Activated naive CD4-positive, alpha-beta T cell treated with anti-CD3 and anti-CD28 coated beads, Interleukin-2, amount 10 ng/mL, durations not matched to agents 7 days and 5 days (primary cell): Measurements from ENCODE around the gene DGKB.

ENCODE experiments used
- CTCF ChIA-PET: fragments of 350-600 bp; sonication (Branson Sonifier 250); formaldehyde crosslinking; loops from one replicate; lab custom pipeline; 2021; ENCODE audit warnings: antibody characterized with exemption; lab: Charles Lee
- DNase-seq: peaks from one replicate; pipeline ENCODE4 v3.0.0-alpha.2; 2020
- H3K27ac Mint-ChIP-seq: one replicate; pipeline ENCODE4 v1.8.0; 2021; ENCODE audit warnings: mild to moderate bottlenecking, moderate library complexity, mixed read lengths
- H3K27me3 Mint-ChIP-seq: one replicate; pipeline ENCODE4 v1.8.0; 2021; ENCODE audit warnings: mild to moderate bottlenecking, mixed read lengths
- H3K36me3 Mint-ChIP-seq: one replicate; pipeline ENCODE4 v1.8.0; 2021; ENCODE audit warnings: mixed read lengths
- H3K4me1 Mint-ChIP-seq: one replicate; pipeline ENCODE4 v1.8.0; 2021; ENCODE audit warnings: mixed read lengths
- H3K4me3 Mint-ChIP-seq: one replicate; pipeline ENCODE4 v1.8.0; 2021; ENCODE audit warnings: mild to moderate bottlenecking, moderate library complexity, mixed read lengths
- H3K9me3 Mint-ChIP-seq: one replicate; pipeline ENCODE4 v1.8.0; 2021; ENCODE audit warnings: mixed read lengths

DGKB gene

DNA sequence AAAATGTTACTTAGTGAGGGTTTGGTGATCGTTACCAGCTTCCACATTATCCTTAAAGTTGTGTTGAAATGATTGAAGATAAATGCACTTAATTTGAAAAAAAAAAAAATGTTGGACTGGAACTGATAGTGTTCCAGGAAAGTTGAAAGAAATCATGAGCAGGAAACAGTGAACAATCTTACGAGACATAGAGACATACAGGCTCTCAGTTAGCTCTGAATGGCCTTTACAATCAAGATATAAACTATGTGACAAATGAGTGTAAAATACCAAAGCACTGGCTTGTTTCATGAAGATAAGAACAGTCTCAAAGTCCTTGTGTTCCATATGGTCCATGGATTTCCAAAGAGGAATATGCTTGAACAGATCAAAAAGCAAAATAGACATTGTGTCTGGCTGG is 483.0 kb downstream of the DGKB start:
- no peaks in the 10 kb centered on the region for H3K36me3 Mint-ChIP-seq
- CTCF ChIA-PET: no interaction called here
- H3K27me3 Mint-ChIP-seq: no peaks in the 10 kb centered on the region
- H3K9me3 Mint-ChIP-seq: no peaks in the 10 kb centered on the region
- no peaks in the 10 kb centered on the region for H3K4me1 Mint-ChIP-seq
- no peak for DNase-seq
- H3K4me3 Mint-ChIP-seq: no peak overlapping the region
- H3K27ac Mint-ChIP-seq: no peak overlapping the region

DNA sequence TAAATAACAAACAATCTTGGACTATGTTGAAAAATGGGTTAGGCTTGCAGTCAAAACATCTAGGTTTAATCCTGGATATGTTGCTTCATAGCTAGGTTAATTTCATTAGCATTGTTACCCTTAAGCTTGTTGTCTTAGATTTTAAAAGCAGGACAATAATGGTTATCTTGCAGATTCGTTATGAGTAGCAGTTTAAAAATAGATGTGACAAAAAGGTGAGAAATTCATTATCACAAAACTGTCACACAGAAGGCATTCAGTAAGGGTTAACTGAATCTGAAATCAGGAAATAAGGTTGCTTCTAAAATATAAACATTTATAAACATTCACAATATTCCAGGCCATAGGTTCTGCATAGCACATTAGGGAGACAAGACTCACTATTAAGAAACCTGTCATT is 483.9 kb downstream of the DGKB start:
- Mint-ChIP-seq H3K4me1 (no peaks in the 10 kb centered on the region), H3K4me3 (no peak overlapping the region), H3K36me3 (no peaks in the 10 kb centered on the region), H3K9me3 (no peaks in the 10 kb centered on the region), H3K27me3 (no peaks in the 10 kb centered on the region), H3K27ac (no peak overlapping the region)
- DNase-seq: no peak
- CTCF ChIA-PET: no interaction called here

DNA sequence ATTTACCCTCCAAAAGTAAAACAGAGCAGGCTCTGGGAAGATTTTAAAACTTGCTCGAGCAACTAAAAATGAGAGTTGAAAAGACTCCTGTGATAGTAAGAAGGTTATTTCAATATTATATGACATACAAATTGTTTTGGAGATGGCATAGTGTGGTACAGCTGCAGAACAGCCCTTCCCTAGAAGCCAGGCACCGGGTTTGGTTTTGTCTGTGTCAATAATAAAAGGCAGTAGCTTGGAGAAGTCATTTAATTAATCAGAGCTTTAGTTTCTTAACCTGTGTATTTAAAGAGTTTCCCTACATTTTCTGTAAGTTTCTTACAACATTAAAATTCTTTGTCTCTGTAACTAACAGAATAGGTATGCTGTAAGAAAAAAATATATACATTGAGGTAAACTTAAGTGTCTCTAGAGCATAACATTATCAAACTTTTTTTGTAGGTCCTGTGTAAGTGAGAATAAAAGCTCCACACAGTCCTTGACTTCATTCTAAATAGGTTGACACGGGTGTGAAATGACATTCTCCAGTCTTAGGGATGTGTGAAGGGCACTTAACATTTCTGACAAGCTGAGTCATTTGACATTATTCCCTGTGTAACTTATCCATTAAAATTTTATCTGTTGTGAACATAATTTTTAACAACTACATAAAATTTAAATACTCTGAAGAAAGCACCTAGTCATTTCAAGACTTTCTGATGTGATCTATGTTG is 488.1 kb downstream of the DGKB start:
- Mint-ChIP-seq H3K9me3 (no peaks in the 10 kb centered on the region), H3K27me3 (no peaks in the 10 kb centered on the region), H3K4me1 (no peaks in the 10 kb centered on the region), H3K4me3 (no peak overlapping the region), H3K36me3 (no peaks in the 10 kb centered on the region), H3K27ac (no peak overlapping the region)
- CTCF ChIA-PET: no interaction called here
- DNase-seq: no peak

- Mint-ChIP-seq H3K27me3 (no peaks in the 10 kb centered on the region), H3K27ac (no peak overlapping the region)
- CTCF ChIA-PET: no interaction called here
Measured at GRCh38 chr7:14407246-14408015, 495.1 kb downstream of the DGKB start.

DNA sequence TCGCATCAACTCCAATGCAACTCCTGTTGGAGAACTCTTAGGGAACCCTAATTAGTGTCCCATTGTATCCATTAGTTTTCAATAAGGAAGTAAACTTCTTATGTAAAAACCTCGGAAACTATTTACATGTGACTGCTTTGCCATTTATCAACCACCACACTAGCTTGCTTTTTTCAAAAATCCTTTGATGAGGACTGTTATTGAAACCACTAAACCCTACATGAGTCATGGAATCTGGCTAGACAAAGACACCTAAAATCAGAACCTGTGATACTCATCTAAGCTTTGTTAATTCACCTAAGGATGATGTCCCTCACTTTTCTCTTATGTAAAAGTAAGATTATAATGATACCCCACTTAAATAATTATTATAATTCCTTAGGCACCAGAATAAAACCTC is 499.0 kb downstream of the DGKB start:
- CTCF ChIA-PET: no interaction called here

More at GRCh38 chr7:14407246-14408015, 495.1 kb downstream of the DGKB start:
- H3K4me3 Mint-ChIP-seq: no peak overlapping the region
- peaks cover 2% of the 10 kb centered on the region for H3K9me3 Mint-ChIP-seq
- no peak for DNase-seq
- H3K36me3 Mint-ChIP-seq: no peaks in the 10 kb centered on the region
- no peaks in the 10 kb centered on the region for H3K4me1 Mint-ChIP-seq

DNA sequence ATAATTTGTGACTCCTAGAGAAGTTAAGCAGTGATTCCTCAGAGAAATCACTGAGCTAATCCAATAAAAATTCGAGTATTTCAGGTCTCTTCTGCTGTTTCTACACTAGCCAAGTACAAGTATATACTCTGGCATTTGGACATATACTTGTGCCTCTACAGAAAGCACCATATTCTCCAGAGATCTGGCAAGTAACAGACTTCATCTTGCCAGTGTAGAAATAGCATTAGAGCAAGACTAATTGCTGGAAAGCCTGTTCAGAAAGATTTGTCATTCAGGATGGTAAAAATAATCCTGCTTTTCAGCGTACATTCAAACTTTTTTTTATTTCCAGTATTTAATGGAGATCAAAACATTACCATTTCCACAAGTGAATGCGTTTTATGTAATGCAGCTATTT is 502.3 kb downstream of the DGKB start:
- DNase-seq: no peak
- H3K27ac Mint-ChIP-seq: no peak overlapping the region
- H3K27me3 Mint-ChIP-seq: no peaks in the 10 kb centered on the region
- no peaks in the 10 kb centered on the region for H3K9me3 Mint-ChIP-seq
- H3K4me3 Mint-ChIP-seq: no peak overlapping the region
- CTCF ChIA-PET: no interaction called here
- H3K36me3 Mint-ChIP-seq: no peaks in the 10 kb centered on the region
- no peaks in the 10 kb centered on the region for H3K4me1 Mint-ChIP-seq

More for the DNA sequence above, 499.0 kb downstream of the DGKB start:
- Mint-ChIP-seq H3K27ac (no peak overlapping the region), H3K36me3 (no peaks in the 10 kb centered on the region), H3K9me3 (peaks cover 2% of the 10 kb centered on the region), H3K27me3 (no peaks in the 10 kb centered on the region), H3K4me1 (no peaks in the 10 kb centered on the region), H3K4me3 (no peak overlapping the region)
- DNase-seq: no peak

- DNase-seq: no peak
- H3K9me3 Mint-ChIP-seq: no peaks in the 10 kb centered on the region
- CTCF ChIA-PET: no interaction called here
- no peak overlapping the region for H3K27ac Mint-ChIP-seq
- no peak overlapping the region for H3K4me3 Mint-ChIP-seq
- H3K36me3 Mint-ChIP-seq: no peaks in the 10 kb centered on the region
- no peaks in the 10 kb centered on the region for H3K27me3 Mint-ChIP-seq
- no peaks in the 10 kb centered on the region for H3K4me1 Mint-ChIP-seq
Measured at GRCh38 chr7:14398526-14398925, 504.0 kb downstream of the DGKB start.

DNA sequence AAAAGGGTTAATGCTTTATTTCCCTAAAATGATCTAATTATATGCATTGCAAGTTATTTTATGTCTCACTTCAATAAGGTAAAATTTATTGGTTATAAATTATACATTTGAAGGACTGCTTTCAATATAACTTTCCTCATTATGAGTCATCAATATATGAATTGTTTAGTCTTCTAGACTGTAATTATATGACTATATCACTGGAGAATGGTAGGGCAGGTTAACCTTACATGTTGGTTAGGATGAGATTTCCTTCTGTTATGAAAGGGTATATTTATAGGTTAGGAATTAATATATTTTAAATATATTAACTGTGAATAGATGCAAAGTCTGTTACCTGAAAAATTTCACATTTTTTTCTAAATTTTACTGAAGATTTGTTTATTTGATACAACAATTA is 506.7 kb downstream of the DGKB start:
- H3K9me3 Mint-ChIP-seq: no peaks in the 10 kb centered on the region
- no peaks in the 10 kb centered on the region for H3K27me3 Mint-ChIP-seq
- CTCF ChIA-PET: no interaction called here
- DNase-seq: no peak
- H3K4me1 Mint-ChIP-seq: no peaks in the 10 kb centered on the region
- H3K36me3 Mint-ChIP-seq: no peaks in the 10 kb centered on the region
- H3K27ac Mint-ChIP-seq: no peak overlapping the region
- H3K4me3 Mint-ChIP-seq: no peak overlapping the region

GRCh38 chr7:14394786-14395185 is 507.8 kb downstream of the DGKB start:
- CTCF ChIA-PET: no interaction called here
- Mint-ChIP-seq H3K27me3 (no peaks in the 10 kb centered on the region), H3K4me3 (no peak overlapping the region), H3K9me3 (no peaks in the 10 kb centered on the region), H3K36me3 (no peaks in the 10 kb centered on the region), H3K27ac (no peak overlapping the region), H3K4me1 (no peaks in the 10 kb centered on the region)
- DNase-seq: no peak

DNA sequence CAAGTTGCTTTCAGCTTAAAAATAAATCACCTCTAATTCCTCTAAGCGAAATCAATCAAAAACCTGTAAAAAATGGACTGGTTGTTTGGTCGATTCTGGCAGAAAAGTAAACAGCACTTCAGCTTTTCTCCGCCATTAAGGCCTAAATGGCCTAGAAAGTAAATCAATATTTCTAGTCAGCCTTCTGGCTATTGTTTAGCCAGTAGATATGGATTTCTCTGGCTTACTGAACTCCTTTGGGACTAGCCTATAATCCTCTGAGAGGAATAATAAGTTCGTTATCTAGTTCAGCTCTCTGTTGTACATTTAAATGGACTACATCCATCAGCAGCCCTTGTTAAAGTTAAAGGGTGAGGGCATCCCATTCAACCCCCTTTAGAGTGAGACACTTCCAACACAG is 513.0 kb downstream of the DGKB start:
- peaks cover 2% of the 10 kb centered on the region for H3K9me3 Mint-ChIP-seq
- DNase-seq: no peak
- H3K27me3 Mint-ChIP-seq: no peaks in the 10 kb centered on the region
- no peak overlapping the region for H3K27ac Mint-ChIP-seq
- no peaks in the 10 kb centered on the region for H3K4me1 Mint-ChIP-seq
- CTCF ChIA-PET: no interaction called here
- no peaks in the 10 kb centered on the region for H3K36me3 Mint-ChIP-seq
- no peak overlapping the region for H3K4me3 Mint-ChIP-seq

GRCh38 chr7:14389181-14389591 is 513.4 kb downstream of the DGKB start:
- CTCF ChIA-PET: no interaction called here
- Mint-ChIP-seq H3K36me3 (no peaks in the 10 kb centered on the region), H3K4me1 (no peaks in the 10 kb centered on the region), H3K9me3 (peaks cover 2% of the 10 kb centered on the region), H3K27me3 (no peaks in the 10 kb centered on the region), H3K4me3 (no peak overlapping the region), H3K27ac (no peak overlapping the region)
- no peak for DNase-seq

DNA sequence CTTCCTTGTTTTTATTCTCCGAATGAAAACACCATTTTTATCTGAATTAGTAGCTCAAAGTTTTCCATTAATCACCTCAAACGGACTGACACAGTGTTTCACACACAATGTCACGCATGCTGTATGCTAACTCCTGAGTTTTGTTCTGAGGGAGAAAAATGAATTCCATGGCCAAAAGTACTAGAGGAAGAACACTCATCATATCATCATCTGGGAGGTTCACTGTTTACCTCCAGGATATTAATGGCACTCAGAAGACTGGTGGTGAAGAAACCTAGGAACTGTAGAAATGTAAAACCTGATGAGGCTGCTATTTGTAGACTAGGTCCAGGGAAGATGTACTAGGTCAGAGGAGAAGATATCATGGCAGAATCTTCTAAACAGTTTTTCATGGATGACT is 517.5 kb downstream of the DGKB start:
- no peak for DNase-seq
- Mint-ChIP-seq H3K9me3 (peaks cover 7% of the 10 kb centered on the region), H3K27me3 (no peaks in the 10 kb centered on the region), H3K27ac (no peak overlapping the region), H3K36me3 (no peaks in the 10 kb centered on the region), H3K4me3 (no peak overlapping the region), H3K4me1 (no peaks in the 10 kb centered on the region)
- CTCF ChIA-PET: no interaction called here

DNA sequence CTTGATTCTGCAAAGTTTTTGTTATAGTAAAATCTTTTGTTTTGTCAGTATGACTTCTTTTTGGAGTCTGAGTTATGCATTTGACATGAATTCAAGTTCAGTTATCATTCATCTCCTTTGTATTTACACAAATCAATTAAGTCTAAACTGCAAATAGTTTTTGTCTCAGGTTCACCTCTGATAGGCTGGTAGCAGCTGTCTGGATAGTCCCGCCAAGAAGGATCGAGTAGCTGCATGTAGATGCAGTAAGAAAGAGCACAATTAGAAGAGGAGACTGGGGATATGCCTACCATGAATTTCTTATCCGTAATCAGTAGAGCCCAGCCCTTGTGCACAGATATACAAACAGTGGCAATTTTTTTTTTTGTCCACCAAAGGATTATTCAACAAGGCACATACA is 520.6 kb downstream of the DGKB start:
- no peaks in the 10 kb centered on the region for H3K27me3 Mint-ChIP-seq
- DNase-seq: no peak
- H3K4me1 Mint-ChIP-seq: no peaks in the 10 kb centered on the region
- no peaks in the 10 kb centered on the region for H3K36me3 Mint-ChIP-seq
- H3K27ac Mint-ChIP-seq: no peak overlapping the region
- CTCF ChIA-PET: no interaction called here
- H3K9me3 Mint-ChIP-seq: peaks cover 7% of the 10 kb centered on the region
- H3K4me3 Mint-ChIP-seq: no peak overlapping the region

GRCh38 chr7:14381306-14381705 is 521.2 kb downstream of the DGKB start:
- Mint-ChIP-seq H3K27ac (no peak overlapping the region), H3K27me3 (no peaks in the 10 kb centered on the region), H3K9me3 (peaks cover 6% of the 10 kb centered on the region), H3K36me3 (no peaks in the 10 kb centered on the region), H3K4me3 (no peak overlapping the region), H3K4me1 (no peaks in the 10 kb centered on the region)
- DNase-seq: no peak
- CTCF ChIA-PET: no interaction called here

- CTCF ChIA-PET: no interaction called here
- no peak overlapping the region for H3K4me3 Mint-ChIP-seq
- no peaks in the 10 kb centered on the region for H3K4me1 Mint-ChIP-seq
- no peak overlapping the region for H3K27ac Mint-ChIP-seq
- no peak for DNase-seq
- H3K9me3 Mint-ChIP-seq: peaks cover 4% of the 10 kb centered on the region
- no peaks in the 10 kb centered on the region for H3K27me3 Mint-ChIP-seq
- H3K36me3 Mint-ChIP-seq: no peaks in the 10 kb centered on the region
Measured at GRCh38 chr7:14380881-14381280, 521.7 kb downstream of the DGKB start.
